HepG2 (cell line): ENCODE measurements around the gene MRPS34. TPM values are rescaled to one million over a fixed set of nuclear protein-coding genes. Genes with fewer than 3 reads are reported as not detected.

Experiments used
- ATAC-seq: fragments of 200-7000 bp; cut with Tn5 transposase; 3 replicates; pipeline ENCODE4 v1.9.1; 2020; ENCODE audit warnings: mild to moderate bottlenecking, moderate library complexity
- BruUV-seq: library from RNA; stranded (reverse); fragments of 400-500 nt; replicated peaks from 2 replicates; lab custom pipeline; 2021; lab: Mats Ljungman, UMichigan
- CTCF ChIA-PET: fragments of 300-600 bp; formaldehyde crosslinking; extraction: SDS; loops from one replicate; lab custom pipeline; 2021; ENCODE audit warnings: low total read pairs, inconsistent platforms, low intra/inter-chr PET ratio; lab: Yijun Ruan, JAX
- POLR2A ChIA-PET: fragments of 350-600 bp; sonication (Branson Sonifier 250); formaldehyde crosslinking; loops from one replicate; lab custom pipeline; 2020; ENCODE audit warnings: antibody characterized with exemption, inconsistent platforms; lab: Yijun Ruan, JAX
- DNase-seq: peaks from one replicate; pipeline ENCODE4 v3.0.0-alpha.2; 2015; ENCODE audit warnings: low spot score
- FAIRE-seq: peaks from 3 replicates; lab custom pipeline; 2011; peaks lifted over from hg19 to GRCh38; lab: Jason Lieb, UNC
- H2AFZ ChIP-seq: one replicate; pipeline ENCODE4 v1.6.1; 2011; ENCODE audit warnings: low read length, inconsistent platforms
- H3K27ac ChIP-seq: fragments of 300-600 bp; 3 replicates; pipeline ENCODE4 v1.8.0; 2011; ENCODE audit warnings: mixed run types, mild to moderate bottlenecking, mixed read lengths, low read length, inconsistent platforms; ENCODE audit not compliant: insufficient read depth; ENCODE audit errors: extremely low read length
- H3K27me3 ChIP-seq, 2 experiments: fragments of 200-600 bp in 1 of 2; 2 replicates in 1 of 2; 3 replicates in 1 of 2; pipeline versions ENCODE4 v1.6.0 to v1.8.0; 2011; ENCODE audit warnings: low read length in 2 of 2, mild to moderate bottlenecking in 2 of 2, moderate library complexity in 2 of 2, inconsistent platforms in 1 of 2; ENCODE audit not compliant: insufficient read depth in 2 of 2, control insufficient read depth in 1 of 2
- H3K36me3 ChIP-seq, 2 experiments: fragments of 200-600 bp in 1 of 2; replicated peaks in 1 of 2; 2 replicates in 1 of 2; 3 replicates in 1 of 2; pipeline versions ENCODE4 v1.5.1 to v1.8.0; 2011; ENCODE audit warnings: low read length in 2 of 2, inconsistent platforms in 1 of 2; ENCODE audit not compliant: insufficient read depth in 2 of 2, control insufficient read depth in 1 of 2
- H3K4me1 ChIP-seq: 2 replicates; pipeline ENCODE4 v1.5.1; 2012; ENCODE audit warnings: low read length, inconsistent platforms; ENCODE audit not compliant: insufficient read depth
- H3K4me2 ChIP-seq: 2 replicates; pipeline ENCODE4 v1.6.0; 2011; ENCODE audit warnings: low read depth, low read length, inconsistent platforms
- H3K4me3 ChIP-seq, 3 experiments: fragments of 200-600 bp in 1 of 3; sonication (generic), shearing (Covaris generic) in 1 of 3; replicated peaks in 1 of 3; 2 replicates each; pipeline ENCODE4 v1.5.1; 2011 to 2016; ENCODE audit warnings: low read length in 3 of 3, inconsistent platforms in 2 of 3, low read depth in 2 of 3, mild to moderate bottlenecking in 2 of 3, control low read depth in 1 of 3, mixed read lengths in 1 of 3; ENCODE audit not compliant: insufficient read depth in 1 of 3
- H3K79me2 ChIP-seq: one replicate; pipeline ENCODE4 v1.6.1; 2011; ENCODE audit warnings: low read length, inconsistent platforms; ENCODE audit not compliant: insufficient read depth
- H3K9ac ChIP-seq: 2 replicates; pipeline ENCODE4 v1.6.0; 2011; ENCODE audit warnings: mild to moderate bottlenecking, low read depth, low read length, inconsistent platforms; ENCODE audit not compliant: insufficient read depth
- H3K9me3 ChIP-seq: 2 replicates; pipeline ENCODE4 v1.5.1; 2012; ENCODE audit warnings: mild to moderate bottlenecking, low read length
- H4K20me1 ChIP-seq: 2 replicates; pipeline ENCODE4 v1.6.0; 2011; ENCODE audit warnings: inconsistent platforms, mild to moderate bottlenecking, low read length, moderate library complexity; ENCODE audit not compliant: insufficient read depth
- ARID2 ChIP-seq: sonication (generic); formaldehyde crosslinking; IDR thresholded peaks from 2 replicates; pipeline ENCODE4 v1.8.1; 2022; ENCODE audit warnings: mild to moderate bottlenecking, missing genetic modification reagents, borderline replicate concordance
- ASH2L ChIP-seq: fragments of 300-600, 200-600 bp; sonication (generic); IDR thresholded peaks from 2 replicates; pipeline ENCODE4 v1.7.0; 2017; ENCODE audit warnings: low read depth, mild to moderate bottlenecking, moderate library complexity, mixed read lengths, low read length; ENCODE audit not compliant: insufficient read length
- E2F5 ChIP-seq: sonication (generic); formaldehyde crosslinking; conservative IDR thresholded peaks from 2 replicates; pipeline ENCODE4 v1.4.0; 2020; ENCODE audit warnings: missing genetic modification reagents
- FOXO1 ChIP-seq: sonication (generic); formaldehyde crosslinking; IDR thresholded peaks from 2 replicates; pipeline ENCODE4 v1.4.0; 2020; ENCODE audit warnings: missing genetic modification reagents
- KMT2B ChIP-seq: IDR thresholded peaks from 2 replicates; pipeline ENCODE4 v1.6.1; 2016; ENCODE audit warnings: missing genetic modification reagents, missing compliant biosample characterization
- MAF1 ChIP-seq: sonication (generic); formaldehyde crosslinking; IDR thresholded peaks from 2 replicates; pipeline ENCODE4 v1.5.0; 2020; ENCODE audit warnings: missing genetic modification reagents, borderline replicate concordance
- NR3C1 ChIP-seq: sonication (generic); formaldehyde crosslinking; IDR thresholded peaks from 2 replicates; pipeline ENCODE4 v1.4.0; 2020; ENCODE audit warnings: missing genetic modification reagents
- PLRG1 ChIP-seq: fragments of 450-650 bp; conservative IDR thresholded peaks from 2 replicates; pipeline ENCODE4 v1.6.1; 2016
- PLSCR1 ChIP-seq: sonication (generic); formaldehyde crosslinking; IDR thresholded peaks from 2 replicates; pipeline ENCODE4 v1.5.0; 2020; ENCODE audit warnings: missing genetic modification reagents, mild to moderate bottlenecking, borderline replicate concordance
- PRPF4 ChIP-seq: fragments of 200-400 bp; formaldehyde crosslinking; IDR thresholded peaks from 2 replicates; pipeline ENCODE4 v1.6.1; 2016; ENCODE audit warnings: low read length, low read depth; ENCODE audit not compliant: poor library complexity, severe bottlenecking
- ZNF121 ChIP-seq: sonication (generic); formaldehyde crosslinking; IDR thresholded peaks from 2 replicates; pipeline ENCODE4 v1.5.0; 2020; ENCODE audit warnings: mild to moderate bottlenecking, missing genetic modification reagents
- ZNF552 ChIP-seq: sonication (generic); formaldehyde crosslinking; IDR thresholded peaks from 2 replicates; pipeline ENCODE4 v1.9.0; 2022; ENCODE audit warnings: missing genetic modification reagents, mild to moderate bottlenecking, borderline replicate concordance
- WGBS: methylation state at CpG from one replicate; pipeline ENCODE4 v1.1.6; 2017; ENCODE audit warnings: low lambda C conversion rate; 5-methylcytosine and 5-hydroxymethylcytosine counted together
- in situ Hi-C: cut with HindIII; loops from 2 replicates; pipeline ENCODE4 v1.10.0; 2017; ENCODE audit warnings: low pct_unique_long_range_greater_than_20kb; ENCODE audit not compliant: extremely low pct_ligation_motif_present
- intact Hi-C: fragments of 100-400 bp; cut with micrococcal nuclease; formaldehyde crosslinking; loops from one replicate; pipeline ENCODE4 v1.10.0; 2022; ENCODE audit not compliant: unreplicated experiment
- polyA plus RNA-seq, 8 experiments: library from polyadenylated mRNA; depleted of rRNA in 3 of 8; stranded (reverse) in 7 of 8; unstranded in 1 of 8; fragments of >200 nt; fragmentation: Illumina TruSeq in 4 of 8; extraction: Trizol in 4 of 8; gene quantifications; 2 replicates each; pipeline versions ENCODE4 v1.2.1 to v1.2.3, GENCODE V29; 2011 to 2016; ENCODE audit warnings: low read depth in 4 of 8, missing spikeins in 1 of 8, mixed read lengths in 1 of 8; ENCODE audit not compliant: insufficient read depth in 1 of 8
- total RNA-seq, 5 experiments: library from RNA; depleted of rRNA; stranded (reverse); fragments of >200 nt; fragmentation: Illumina TruSeq; extraction: Trizol; gene quantifications; 2 replicates each; pipeline ENCODE4 v1.2.3, GENCODE V29; 2016; ENCODE audit warnings: low read depth in 1 of 5
- TF ChIP-seq, protein P1 (sequence below): sonication (generic); formaldehyde crosslinking; IDR thresholded peaks from 2 replicates; pipeline ENCODE4 v1.4.0; 2020; ENCODE audit warnings: missing genetic modification reagents
- TF ChIP-seq, protein P2 (sequence below): sonication (generic); formaldehyde crosslinking; IDR thresholded peaks from 2 replicates; pipeline ENCODE4 v1.4.0; 2020; ENCODE audit warnings: missing genetic modification reagents, mild to moderate bottlenecking, borderline replicate concordance
- TF ChIP-seq, protein P3 (sequence below): sonication (generic); formaldehyde crosslinking; IDR thresholded peaks from 2 replicates; pipeline ENCODE4 v1.4.0; 2020; ENCODE audit warnings: missing genetic modification reagents

Gene MRPS34
- total and polyA plus RNA-seq, 2 of the 13 experiments (the other 11 are each of a cell fraction or from before 2014, with no cell fraction given) = 63.5 to 131 TPM

- TF ChIP-seq PRPF4 (no peak), FOXO1 (CRISPR knock-in tag) (no peak), E2F5 (CRISPR knock-in tag) (no peak)
These were observed 31.3 kb downstream of the MRPS34 start (continued) for GRCh38 chr16:1741553-1742165.

GRCh38 chr16:1740781-1741490 lies 32.0 kb downstream of the MRPS34 start:
- ChIA-PET POLR2A (no interaction called here), CTCF (no interaction called here)
- Histone ChIP-seq H3K27ac (no peak overlapping the region), H3K4me1 (no peaks in the 10 kb centered on the region), H3K4me3 (no peak overlapping the region), H3K27me3 (no peaks in the 10 kb centered on the region), H3K9ac (no peak overlapping the region), H2AFZ (no peak overlapping the region), H3K4me2 (no peak overlapping the region), H3K9me3 (peaks cover 12% of the 10 kb centered on the region), H3K36me3 (peaks cover 4 to 23% of the 10 kb centered on the region in 2 experiments; a peak in 4 of 5 replicates), H3K79me2 (no peaks in the 10 kb centered on the region), H4K20me1 (no peaks in the 10 kb centered on the region; the same call in 1 of the 2 replicates)
- WGBS = 94% methylated on average over 21 of the region's 30 CpGs
- DNase-seq = no peak
- no peak for ATAC-seq
- in situ Hi-C loops (no loop called here), intact Hi-C loops (no loop called here)
- no TSS peak for BruUV-seq
- no peak for FAIRE-seq
- TF ChIP-seq KMT2B (no peak), ZNF121 (CRISPR knock-in tag) (no peak), ZNF552 (CRISPR knock-in tag) (no peak), ARID2 (no peak), ASH2L (no peak), NR3C1 (CRISPR knock-in tag) (no peak), PLSCR1 (CRISPR knock-in tag) (no peak), PLRG1 (no peak), MAF1 (CRISPR knock-in tag) (no peak)
- TF ChIP-seq, protein P1, sequence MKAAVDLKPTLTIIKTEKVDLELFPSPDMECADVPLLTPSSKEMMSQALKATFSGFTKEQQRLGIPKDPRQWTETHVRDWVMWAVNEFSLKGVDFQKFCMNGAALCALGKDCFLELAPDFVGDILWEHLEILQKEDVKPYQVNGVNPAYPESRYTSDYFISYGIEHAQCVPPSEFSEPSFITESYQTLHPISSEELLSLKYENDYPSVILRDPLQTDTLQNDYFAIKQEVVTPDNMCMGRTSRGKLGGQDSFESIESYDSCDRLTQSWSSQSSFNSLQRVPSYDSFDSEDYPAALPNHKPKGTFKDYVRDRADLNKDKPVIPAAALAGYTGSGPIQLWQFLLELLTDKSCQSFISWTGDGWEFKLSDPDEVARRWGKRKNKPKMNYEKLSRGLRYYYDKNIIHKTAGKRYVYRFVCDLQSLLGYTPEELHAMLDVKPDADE = no peak
- TF ChIP-seq, protein P2, sequence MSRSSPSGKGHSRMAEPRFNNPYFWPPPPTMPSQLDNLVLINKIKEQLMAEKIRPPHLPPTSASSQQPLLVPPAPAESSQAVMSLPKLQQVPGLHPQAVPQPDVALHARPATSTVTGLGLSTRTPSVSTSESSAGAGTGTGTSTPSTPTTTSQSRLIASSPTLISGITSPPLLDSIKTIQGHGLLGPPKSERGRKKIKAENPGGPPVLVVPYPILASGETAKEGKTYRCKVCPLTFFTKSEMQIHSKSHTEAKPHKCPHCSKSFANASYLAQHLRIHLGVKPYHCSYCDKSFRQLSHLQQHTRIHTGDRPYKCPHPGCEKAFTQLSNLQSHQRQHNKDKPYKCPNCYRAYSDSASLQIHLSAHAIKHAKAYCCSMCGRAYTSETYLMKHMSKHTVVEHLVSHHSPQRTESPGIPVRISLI (CRISPR knock-in tag) = no peak
- TF ChIP-seq, protein P3, sequence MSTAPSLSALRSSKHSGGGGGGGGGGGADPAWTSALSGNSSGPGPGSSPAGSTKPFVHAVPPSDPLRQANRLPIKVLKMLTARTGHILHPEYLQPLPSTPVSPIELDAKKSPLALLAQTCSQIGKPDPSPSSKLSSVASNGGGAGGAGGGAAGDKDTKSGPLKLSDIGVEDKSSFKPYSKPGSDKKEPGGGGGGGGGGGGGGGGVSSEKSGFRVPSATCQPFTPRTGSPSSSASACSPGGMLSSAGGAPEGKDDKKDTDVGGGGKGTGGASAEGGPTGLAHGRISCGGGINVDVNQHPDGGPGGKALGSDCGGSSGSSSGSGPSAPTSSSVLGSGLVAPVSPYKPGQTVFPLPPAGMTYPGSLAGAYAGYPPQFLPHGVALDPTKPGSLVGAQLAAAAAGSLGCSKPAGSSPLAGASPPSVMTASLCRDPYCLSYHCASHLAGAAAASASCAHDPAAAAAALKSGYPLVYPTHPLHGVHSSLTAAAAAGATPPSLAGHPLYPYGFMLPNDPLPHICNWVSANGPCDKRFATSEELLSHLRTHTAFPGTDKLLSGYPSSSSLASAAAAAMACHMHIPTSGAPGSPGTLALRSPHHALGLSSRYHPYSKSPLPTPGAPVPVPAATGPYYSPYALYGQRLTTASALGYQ = no peak
